Lung (tissue), 12 donors: Measurements from ENCODE around the gene TSTD1. TPM values are rescaled to one million over a fixed set of nuclear protein-coding genes. Genes with fewer than 3 reads are reported as not detected.
A peak's percentile ranks its signal among the peaks of the same experiment; 100 is the strongest.
"Not testable (repeated sequence)": the region's sequence is repeated elsewhere in the genome, so short reads cannot be mapped to it uniquely, and the experiment has no call there.

Experiments
- ATAC-seq: fragments of 200-7000 bp; cut with Tn5 transposase; one replicate; pipeline ENCODE4 v1.9.1; 2020; ENCODE audit warnings: moderate number of reproducible peaks; ENCODE audit not compliant: insufficient read depth, low FRiP score
- DNase-seq, 3 donors: peaks; one replicate each; pipeline ENCODE4 v3.0.0-alpha.2; 2013 to 2017
- H3K27ac ChIP-seq, 2 donors: one replicate each; pipeline ENCODE4 v1.5.1; 2013; ENCODE audit warnings: mild to moderate bottlenecking in 2 of 2, moderate library complexity in 2 of 2, control low read depth in 1 of 2, inconsistent platforms in 1 of 2, low read depth in 1 of 2, low read length in 1 of 2
- H3K27me3 ChIP-seq, 3 donors: one replicate each; pipeline ENCODE4 v1.5.1; 2013; ENCODE audit warnings: low read length in 2 of 3; ENCODE audit not compliant: control insufficient read depth in 3 of 3, insufficient read depth in 3 of 3
- H3K36me3 ChIP-seq, 4 donors: one replicate each; pipeline ENCODE4 v1.5.1; 2013; ENCODE audit warnings: low read length in 4 of 4, mild to moderate bottlenecking in 1 of 4, moderate library complexity in 1 of 4; ENCODE audit not compliant: control insufficient read depth in 4 of 4, insufficient read depth in 4 of 4
- H3K4me1 ChIP-seq, 5 donors: one replicate each; pipeline ENCODE4 v1.5.1; 2013; ENCODE audit warnings: low read length in 5 of 5, mild to moderate bottlenecking in 2 of 5, moderate library complexity in 1 of 5; ENCODE audit not compliant: control insufficient read depth in 5 of 5, insufficient read depth in 5 of 5
- H3K4me3 ChIP-seq: one replicate; pipeline ENCODE4 v1.5.1; 2013; ENCODE audit warnings: mild to moderate bottlenecking, control low read depth, moderate library complexity
- H3K9ac ChIP-seq, 2 donors: one replicate each; pipeline ENCODE4 v1.5.1; 2013; ENCODE audit warnings: low read length in 2 of 2, control low read depth in 1 of 2; ENCODE audit not compliant: insufficient read depth in 1 of 2
- H3K9me3 ChIP-seq, 4 donors: one replicate each; pipeline ENCODE4 v1.5.1; 2013; ENCODE audit warnings: low read length in 3 of 4, mild to moderate bottlenecking in 1 of 4, moderate library complexity in 1 of 4; ENCODE audit not compliant: control insufficient read depth in 4 of 4, insufficient read depth in 3 of 4
- WGBS, 2 donors: extraction: QIAGEN DNeasy Blood & Tissue Kit; methylation state at CpG; one replicate each; pipeline ENCODE4 v1.1.7; 2013; 5-methylcytosine and 5-hydroxymethylcytosine counted together
- polyA plus RNA-seq, 2 donors: library from polyadenylated mRNA; stranded (reverse); fragments of 200-250 nt; gene quantifications; one replicate each; pipeline ENCODE4 v1.2.1, GENCODE V29; 2013
- total RNA-seq, 2 donors: library from RNA; depleted of rRNA in 1 of 2; stranded (reverse); fragments of >200 nt in 1 of 2; gene quantifications; one replicate each; pipeline ENCODE4 v1.2.1, GENCODE V29; 2014 to 2021
- TF ChIP-seq, protein P1 (sequence below): IDR thresholded peaks from 2 replicates; pipeline ENCODE4 v1.5.1; 2012; ENCODE audit warnings: mild to moderate bottlenecking; ENCODE audit errors: control extremely low read depth, extremely low read depth
- donor health status: control.
- donor health status: control.
- donor health status: Bipolar disorder and iron deficiency.
- donor health status: healthy.
- donor health status: DM: yes; HTN: yes; CAD: no.

TSTD1 gene
- total and polyA plus RNA-seq, 4 donors: 43.2 to 187 (median 72.8) TPM

- TF ChIP-seq, protein P1, sequence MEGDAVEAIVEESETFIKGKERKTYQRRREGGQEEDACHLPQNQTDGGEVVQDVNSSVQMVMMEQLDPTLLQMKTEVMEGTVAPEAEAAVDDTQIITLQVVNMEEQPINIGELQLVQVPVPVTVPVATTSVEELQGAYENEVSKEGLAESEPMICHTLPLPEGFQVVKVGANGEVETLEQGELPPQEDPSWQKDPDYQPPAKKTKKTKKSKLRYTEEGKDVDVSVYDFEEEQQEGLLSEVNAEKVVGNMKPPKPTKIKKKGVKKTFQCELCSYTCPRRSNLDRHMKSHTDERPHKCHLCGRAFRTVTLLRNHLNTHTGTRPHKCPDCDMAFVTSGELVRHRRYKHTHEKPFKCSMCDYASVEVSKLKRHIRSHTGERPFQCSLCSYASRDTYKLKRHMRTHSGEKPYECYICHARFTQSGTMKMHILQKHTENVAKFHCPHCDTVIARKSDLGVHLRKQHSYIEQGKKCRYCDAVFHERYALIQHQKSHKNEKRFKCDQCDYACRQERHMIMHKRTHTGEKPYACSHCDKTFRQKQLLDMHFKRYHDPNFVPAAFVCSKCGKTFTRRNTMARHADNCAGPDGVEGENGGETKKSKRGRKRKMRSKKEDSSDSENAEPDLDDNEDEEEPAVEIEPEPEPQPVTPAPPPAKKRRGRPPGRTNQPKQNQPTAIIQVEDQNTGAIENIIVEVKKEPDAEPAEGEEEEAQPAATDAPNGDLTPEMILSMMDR: no peak
- 28 to 58% methylated on average over 9 of the region's 9 CpGs for WGBS, 2 donors
- DNase-seq: no peak
- H3K27ac ChIP-seq: peak overlapping the region in 1 of 2 donors; percentile 89
- H3K9me3 ChIP-seq: no peaks in the 10 kb centered on the region
- peak overlapping the region; percentile 37 for H3K4me3 ChIP-seq
- ATAC-seq: no peak
- H3K27me3 ChIP-seq: peaks cover 0 to 3% (median 0%) of the 10 kb centered on the region in 3 donors
- H3K4me1 ChIP-seq: peaks cover 0 to 2% (median 0%) of the 10 kb centered on the region in 5 donors
- no peak overlapping the region for H3K9ac ChIP-seq
- no peaks in the 10 kb centered on the region for H3K36me3 ChIP-seq
Observed at GRCh38 chr1:161069241-161069640, 30.5 kb upstream of the TSTD1 start.

GRCh38 chr1:161068306-161069234, 29.8 kb upstream of the TSTD1 start:
- Histone ChIP-seq H3K27me3 (peaks cover 0 to 4% (median 0%) of the 10 kb centered on the region in 3 donors), H3K9ac (no peak overlapping the region), H3K9me3 (no peaks in the 10 kb centered on the region), H3K4me3 (peak overlapping the region; percentile 37), H3K4me1 (peaks cover 0 to 2% (median 0%) of the 10 kb centered on the region in 5 donors), H3K36me3 (no peaks in the 10 kb centered on the region), H3K27ac (peak overlapping the region in 1 of 2 donors; percentile 89)
- ATAC-seq (peak; percentile 78), DNase-seq (peak in 1 of 3 donors; percentile 25)
- TF ChIP-seq, protein P1: no peak
- 21 to 39% methylated on average over 10 of the region's 10 CpGs for WGBS, 2 donors

DNA sequence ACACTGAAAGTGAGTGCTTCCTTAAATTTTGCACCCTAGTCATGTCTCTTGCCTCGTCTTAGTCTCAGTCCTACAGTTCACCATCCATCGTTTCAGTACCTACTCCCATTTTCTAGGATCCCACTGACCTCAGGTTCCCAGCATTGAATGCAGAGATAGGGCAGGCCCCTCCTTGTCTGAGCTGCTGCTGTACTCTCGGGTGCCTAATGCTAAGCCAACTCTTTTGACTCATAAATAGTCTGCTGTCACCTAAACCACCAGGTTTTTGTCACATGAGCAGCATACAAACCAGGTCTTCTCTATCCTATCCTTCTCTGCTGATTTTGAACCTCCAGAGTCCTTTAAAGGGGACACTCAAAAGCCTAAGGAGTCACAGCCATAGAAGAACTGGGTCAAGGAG, 27.9 kb upstream of the TSTD1 start:
- ATAC-seq: no peak
- H3K27ac ChIP-seq: no peak overlapping the region
- no peak for DNase-seq
- H3K27me3 ChIP-seq: peaks cover 0 to 4% (median 3%) of the 10 kb centered on the region in 3 donors
- H3K4me3 ChIP-seq: no peak overlapping the region
- TF ChIP-seq, protein P1: no peak
- WGBS, 2 donors: 70 to 75% methylated on average over 3 of the region's 3 CpGs
- no peaks in the 10 kb centered on the region for H3K36me3 ChIP-seq
- H3K4me1 ChIP-seq: peaks cover 0 to 2% (median 0%) of the 10 kb centered on the region in 5 donors
- H3K9ac ChIP-seq: no peak overlapping the region
- H3K9me3 ChIP-seq: no peaks in the 10 kb centered on the region

DNA sequence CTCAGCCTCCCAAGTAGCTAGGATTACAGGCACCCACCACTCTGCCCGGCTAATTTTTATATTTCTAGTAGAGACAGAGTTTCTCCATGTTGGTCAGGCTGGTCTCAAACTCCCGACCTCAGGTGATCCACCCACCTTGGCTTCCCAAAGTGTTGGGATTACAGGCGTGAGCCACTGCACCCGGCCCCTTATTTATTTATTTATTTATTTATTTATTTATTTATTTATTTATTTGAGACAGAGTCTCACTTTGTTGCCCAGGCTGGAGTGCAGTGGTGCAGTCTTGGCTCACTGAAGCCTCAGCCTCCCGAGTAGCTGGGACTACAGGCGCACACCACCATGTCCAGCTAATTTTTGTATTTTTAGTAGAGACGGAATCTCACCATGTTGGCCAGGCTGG, 26.9 kb upstream of the TSTD1 start:
- 95% methylated on average over 7 of the region's 7 CpGs for WGBS, 2 donors
- not testable (repeated sequence) for H3K36me3 ChIP-seq, H3K9ac ChIP-seq, ATAC-seq, H3K4me1 ChIP-seq, H3K27me3 ChIP-seq, H3K9me3 ChIP-seq, DNase-seq, H3K27ac ChIP-seq, H3K4me3 ChIP-seq

- DNase-seq, H3K9me3 ChIP-seq, H3K4me3 ChIP-seq, H3K27ac ChIP-seq, ATAC-seq, H3K4me1 ChIP-seq, H3K9ac ChIP-seq, H3K36me3 ChIP-seq, H3K27me3 ChIP-seq: not testable (repeated sequence)
- 71 to 84% methylated on average over 6 of the region's 6 CpGs for WGBS, 2 donors
Observed at GRCh38 chr1:161063936-161064335, 25.2 kb upstream of the TSTD1 start.
